GM12878 (cell line): ENCODE measurements around the gene SCN7A. TPM values are rescaled to one million over a fixed set of nuclear protein-coding genes. Genes with fewer than 3 reads are reported as not detected.

Experiments used
- ATAC-seq: fragments of 200-7000 bp; cut with Tn5 transposase; 3 replicates; pipeline ENCODE4 v1.9.1; 2020; ENCODE audit warnings: mild to moderate bottlenecking, moderate library complexity
- BruUV-seq: library from RNA; stranded (reverse); fragments of 400-500 nt; replicated peaks from 2 replicates; lab custom pipeline; 2021; lab: Mats Ljungman, UMichigan
- CTCF ChIA-PET: fragments of 300-600 bp; sonication (Branson Sonifier 250); formaldehyde crosslinking; extraction: SDS; loops from one replicate; lab custom pipeline; 2021; ENCODE audit warnings: inconsistent platforms; lab: Yijun Ruan, JAX
- POLR2A ChIA-PET: fragments of 350-600 bp; formaldehyde crosslinking; extraction: SDS; loops from one replicate; lab custom pipeline; 2021; ENCODE audit warnings: inconsistent platforms; lab: Charles Lee
- RAD21 ChIA-PET: fragments of 300-600 bp; sonication (Branson Sonifier 250); formaldehyde crosslinking; loops from one replicate; lab custom pipeline; 2023; ENCODE audit warnings: antibody characterized with exemption; ENCODE audit not compliant: unreplicated experiment; lab: Charles Lee
- SMC1A ChIA-PET: fragments of 300-600 bp; sonication (Branson Sonifier 250); formaldehyde crosslinking; loops from one replicate; lab custom pipeline; 2023; ENCODE audit not compliant: unreplicated experiment, uncharacterized antibody; lab: Charles Lee
- DNase-seq: peaks from one replicate; pipeline ENCODE4 v3.0.0-alpha.2; 2011; ENCODE audit warnings: low read depth, low spot score
- FAIRE-seq: peaks from 3 replicates; lab custom pipeline; 2011; peaks lifted over from hg19 to GRCh38; lab: Jason Lieb, UNC
- H2AFZ ChIP-seq: 2 replicates; pipeline ENCODE4 v1.6.0; 2011; ENCODE audit warnings: low read depth, low read length, control low read depth; ENCODE audit not compliant: control insufficient read depth
- H3K27ac ChIP-seq: 2 replicates; pipeline ENCODE4 v1.5.1; 2011; ENCODE audit warnings: control low read depth; ENCODE audit not compliant: control insufficient read depth, insufficient read depth
- H3K27me3 ChIP-seq, 2 experiments: replicated peaks in 1 of 2; 2 replicates each; pipeline versions ENCODE4 v1.6.0 to v1.6.1; 2011; ENCODE audit warnings: low read length in 1 of 2; ENCODE audit not compliant: control insufficient read depth in 2 of 2, insufficient read depth in 2 of 2
- H3K36me3 ChIP-seq, 2 experiments: 2 replicates each; pipeline ENCODE4 v1.5.1; 2011; ENCODE audit warnings: low read length in 1 of 2; ENCODE audit not compliant: control insufficient read depth in 2 of 2, insufficient read depth in 2 of 2
- H3K4me1 ChIP-seq: 2 replicates; pipeline ENCODE4 v1.6.1; 2011; ENCODE audit warnings: mild to moderate bottlenecking, low read length, moderate library complexity, mixed read lengths; ENCODE audit not compliant: control insufficient read depth, insufficient read depth
- H3K4me2 ChIP-seq: 2 replicates; pipeline ENCODE4 v1.6.0; 2011; ENCODE audit warnings: control low read depth; ENCODE audit not compliant: control insufficient read depth, insufficient read depth
- H3K4me3 ChIP-seq: fragments of 200-600 bp; sonication (generic); 2 replicates; pipeline ENCODE4 v1.5.1; 2016
- H3K79me2 ChIP-seq: 2 replicates; pipeline ENCODE4 v1.6.0; 2011; ENCODE audit warnings: low read length; ENCODE audit not compliant: control insufficient read depth, insufficient read depth
- H3K9ac ChIP-seq: 2 replicates; pipeline ENCODE4 v1.8.0; 2011; ENCODE audit warnings: low read length, control low read depth, mixed read lengths; ENCODE audit not compliant: control insufficient read depth, insufficient read depth
- H3K9me3 ChIP-seq: replicated peaks from 3 replicates; pipeline ENCODE4 v1.5.1; 2011; ENCODE audit warnings: mild to moderate bottlenecking, low read length; ENCODE audit not compliant: control insufficient read depth, insufficient read depth
- H4K20me1 ChIP-seq: 2 replicates; pipeline ENCODE4 v1.6.0; 2011; ENCODE audit not compliant: control insufficient read depth, insufficient read depth
- BACH1 ChIP-seq: fragments of 450-650 bp; IDR thresholded peaks from 2 replicates; pipeline ENCODE4 v1.6.1; 2017; ENCODE audit warnings: mild to moderate bottlenecking, borderline replicate concordance
- BRCA1 ChIP-seq: IDR thresholded peaks from 2 replicates; pipeline ENCODE4 v1.6.1; 2011; ENCODE audit warnings: low read depth, low read length, improper control_type of control experiment
- NR2F1 ChIP-seq: fragments of 450-650 bp; conservative IDR thresholded peaks from 2 replicates; pipeline ENCODE4 v1.6.1; 2017; ENCODE audit warnings: mild to moderate bottlenecking
- RAD51 ChIP-seq: fragments of 450-650 bp; IDR thresholded peaks from 2 replicates; pipeline ENCODE4 v1.6.1; 2016; ENCODE audit warnings: moderate library complexity, mild to moderate bottlenecking, inconsistent platforms
- SMC3 ChIP-seq: IDR thresholded peaks from 2 replicates; pipeline ENCODE4 v1.6.1; 2011; ENCODE audit warnings: low read length, improper control_type of control experiment, borderline replicate concordance
- SUPT20H ChIP-seq: IDR thresholded peaks from 2 replicates; pipeline ENCODE4 v1.6.1; 2011; ENCODE audit warnings: low read depth, mild to moderate bottlenecking, low read length, moderate library complexity, borderline replicate concordance; ENCODE audit not compliant: control insufficient read depth
- ZNF24 ChIP-seq: fragments of 450-650 bp; IDR thresholded peaks from 2 replicates; pipeline ENCODE4 v1.6.1; 2017; ENCODE audit warnings: antibody characterized with exemption, mild to moderate bottlenecking
- WGBS: methylation state at CpG from one replicate; pipeline ENCODE4 v1.1.6; 2016; ENCODE audit warnings: low lambda C conversion rate; ENCODE audit not compliant: insufficient replicate concordance, insufficient coverage; ENCODE audit errors: missing lambda C conversion rate; 5-methylcytosine and 5-hydroxymethylcytosine counted together
- in situ Hi-C: fragments of 300-500 bp; cut with MboI; formaldehyde crosslinking; loops from 9 replicates; pipeline ENCODE4 v1.14.3; 2018; ENCODE audit warnings: mixed read lengths
- intact Hi-C: fragments of 100-400 bp; cut with micrococcal nuclease; formaldehyde crosslinking; loops from one replicate; pipeline ENCODE4 v1.14.2; 2022; ENCODE audit not compliant: unreplicated experiment
- polyA plus RNA-seq, 11 experiments: library from polyadenylated mRNA; depleted of rRNA in 4 of 11; unstranded in 6 of 11; stranded (reverse) in 5 of 11; fragments of >200 nt; fragmentation: Nextera tagmentation in 4 of 11; fragmentation: Illumina TruSeq in 1 of 11; extraction: Ambion mirVana in 4 of 11; extraction: Trizol in 1 of 11; gene quantifications; 1 replicate in 1 of 11; 2 replicates in 10 of 11; pipeline versions ENCODE4 v1.2.1 to v1.2.3, GENCODE V29; 2011 to 2016; ENCODE audit warnings: inconsistent platforms in 2 of 11, missing spikeins in 2 of 11, low read depth in 1 of 11
- total RNA-seq, 4 experiments: library from RNA; depleted of rRNA in 3 of 4; stranded (reverse); fragments of >200 nt in 3 of 4; fragmentation: Illumina TruSeq in 1 of 4; extraction: Trizol in 1 of 4; gene quantifications; 2 replicates each; pipeline versions ENCODE4 v1.2.1 to v1.2.3, GENCODE V29; 2013 to 2021
- TF ChIP-seq, protein P1 (sequence below): fragments of 450-650 bp; IDR thresholded peaks from 2 replicates; pipeline ENCODE4 v1.6.1; 2018; ENCODE audit warnings: mild to moderate bottlenecking, low read depth, moderate library complexity; ENCODE audit not compliant: partially characterized antibody

Gene SCN7A
- total and polyA plus RNA-seq, 10 of the 15 experiments (the other 5 are each of a cell fraction or from before 2014, with no cell fraction given), result 0.05 TPM; not detected in 9

DNA sequence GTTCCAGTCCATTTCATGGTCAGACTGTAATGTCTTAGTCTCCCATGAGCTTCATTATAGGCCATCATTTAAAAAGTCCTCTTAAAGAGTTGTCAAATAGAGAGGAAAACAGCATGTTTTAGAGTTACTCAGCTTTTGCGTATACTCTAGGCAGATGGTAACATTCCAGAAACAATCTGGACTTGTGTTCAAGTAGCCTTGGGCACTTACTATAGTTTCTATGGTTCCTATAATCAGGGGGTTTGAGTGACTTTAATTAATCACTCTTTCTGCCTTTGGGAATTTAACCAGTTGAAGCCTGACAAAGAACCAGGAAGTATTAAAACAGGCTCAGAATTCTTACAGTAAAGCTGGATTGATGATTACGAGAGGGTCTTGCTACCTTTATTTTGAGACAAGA lies 42.1 kb upstream of the SCN7A start:
- intact Hi-C loops (loop anchor here (10.0 kb wide), 1 partner anchor 359 kb away; no protein-coding TSS in a partner anchor), in situ Hi-C loops (loop anchor here (5.0 to 10.0 kb wide), 2 partner anchors 689 to 1581 kb away; no protein-coding TSS in a partner anchor)
- H3K9ac ChIP-seq, result no peak overlapping the region
- POLR2A ChIA-PET, result no interaction called here
- no peak overlapping the region for H3K4me3 ChIP-seq
- SMC1A ChIA-PET, result no interaction called here
- H4K20me1 ChIP-seq, result no peaks in the 10 kb centered on the region
- no peaks in the 10 kb centered on the region for H3K4me1 ChIP-seq
- RAD21 ChIA-PET, result no interaction called here
- DNase-seq, result no peak
- H3K27ac ChIP-seq, result no peak overlapping the region
- WGBS, result 58% methylated on average over 2 of the region's 2 CpGs
- TF ChIP-seq BRCA1 (no peak), RAD51 (no peak), NR2F1 (no peak), ZNF24 (no peak), SUPT20H (no peak), BACH1 (no peak), SMC3 (no peak)
- TF ChIP-seq, protein P1, sequence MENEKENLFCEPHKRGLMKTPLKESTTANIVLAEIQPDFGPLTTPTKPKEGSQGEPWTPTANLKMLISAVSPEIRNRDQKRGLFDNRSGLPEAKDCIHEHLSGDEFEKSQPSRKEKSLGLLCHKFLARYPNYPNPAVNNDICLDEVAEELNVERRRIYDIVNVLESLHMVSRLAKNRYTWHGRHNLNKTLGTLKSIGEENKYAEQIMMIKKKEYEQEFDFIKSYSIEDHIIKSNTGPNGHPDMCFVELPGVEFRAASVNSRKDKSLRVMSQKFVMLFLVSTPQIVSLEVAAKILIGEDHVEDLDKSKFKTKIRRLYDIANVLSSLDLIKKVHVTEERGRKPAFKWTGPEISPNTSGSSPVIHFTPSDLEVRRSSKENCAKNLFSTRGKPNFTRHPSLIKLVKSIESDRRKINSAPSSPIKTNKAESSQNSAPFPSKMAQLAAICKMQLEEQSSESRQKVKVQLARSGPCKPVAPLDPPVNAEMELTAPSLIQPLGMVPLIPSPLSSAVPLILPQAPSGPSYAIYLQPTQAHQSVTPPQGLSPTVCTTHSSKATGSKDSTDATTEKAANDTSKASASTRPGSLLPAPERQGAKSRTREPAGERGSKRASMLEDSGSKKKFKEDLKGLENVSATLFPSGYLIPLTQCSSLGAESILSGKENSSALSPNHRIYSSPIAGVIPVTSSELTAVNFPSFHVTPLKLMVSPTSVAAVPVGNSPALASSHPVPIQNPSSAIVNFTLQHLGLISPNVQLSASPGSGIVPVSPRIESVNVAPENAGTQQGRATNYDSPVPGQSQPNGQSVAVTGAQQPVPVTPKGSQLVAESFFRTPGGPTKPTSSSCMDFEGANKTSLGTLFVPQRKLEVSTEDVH, result no peak
- no peak for FAIRE-seq
- H3K9me3 ChIP-seq, result no peaks in the 10 kb centered on the region
- no peaks in the 10 kb centered on the region for H3K36me3 ChIP-seq
- no TSS peak for BruUV-seq
- no peak overlapping the region for H3K4me2 ChIP-seq
- CTCF ChIA-PET, result interaction anchor here (4.6 kb wide), 1 partner anchor 1583 kb away, joined by 59 read pairs; no protein-coding TSS in a partner anchor
- H3K27me3 ChIP-seq, result no peaks in the 10 kb centered on the region
- H3K79me2 ChIP-seq, result no peaks in the 10 kb centered on the region
- H2AFZ ChIP-seq, result no peak overlapping the region
- ATAC-seq, result no peak
